Astrocyte (in vitro differentiated cells and primary cell): ENCODE results near the gene ENOX1. TPM values are rescaled to one million over a fixed set of nuclear protein-coding genes. Genes with fewer than 3 reads are reported as not detected.

Experiments
- DNase-seq: peaks from one replicate; pipeline ENCODE4 v3.0.0-alpha.2; 2010; ENCODE audit warnings: low read depth
- FAIRE-seq: peaks from 2 replicates; lab custom pipeline; 2011; peaks lifted over from hg19 to GRCh38; lab: Jason Lieb, UNC
- H2AFZ ChIP-seq: 2 replicates; pipeline ENCODE4 v1.6.0; 2012; ENCODE audit warnings: low read depth, low read length, inconsistent platforms
- H3K27ac ChIP-seq: 2 replicates; pipeline ENCODE4 v1.5.1; 2011; ENCODE audit warnings: low read depth, low read length, inconsistent platforms
- H3K27me3 ChIP-seq: 2 replicates; pipeline ENCODE4 v1.6.0; 2011; ENCODE audit warnings: low read length, inconsistent platforms; ENCODE audit not compliant: insufficient read depth
- H3K36me3 ChIP-seq: 2 replicates; pipeline ENCODE4 v1.5.1; 2011; ENCODE audit warnings: low read length, inconsistent platforms; ENCODE audit not compliant: insufficient read depth
- H3K4me1 ChIP-seq: 2 replicates; pipeline ENCODE4 v1.5.1; 2011; ENCODE audit warnings: low read length, inconsistent platforms; ENCODE audit not compliant: insufficient read depth
- H3K4me2 ChIP-seq: 2 replicates; pipeline ENCODE4 v1.6.0; 2012; ENCODE audit warnings: low read length, inconsistent platforms
- H3K4me3 ChIP-seq: 2 replicates; pipeline ENCODE4 v1.5.1; 2011; ENCODE audit warnings: low read depth, mild to moderate bottlenecking, low read length, inconsistent platforms; ENCODE audit not compliant: insufficient read depth
- H3K79me2 ChIP-seq: 2 replicates; pipeline ENCODE4 v1.6.0; 2012; ENCODE audit warnings: mild to moderate bottlenecking, low read length, inconsistent platforms; ENCODE audit not compliant: insufficient read depth
- H3K9ac ChIP-seq: 2 replicates; pipeline ENCODE4 v1.6.0; 2012; ENCODE audit warnings: mild to moderate bottlenecking, low read length, inconsistent platforms
- H3K9me3 ChIP-seq: 2 replicates; pipeline ENCODE4 v1.5.1; 2012; ENCODE audit warnings: low read depth, mild to moderate bottlenecking, low read length, inconsistent platforms; ENCODE audit not compliant: insufficient read depth
- H4K20me1 ChIP-seq: 2 replicates; pipeline ENCODE4 v1.6.0; 2012; ENCODE audit warnings: low read length, inconsistent platforms; ENCODE audit not compliant: insufficient read depth
- H3K27ac Mint-ChIP-seq: one replicate; pipeline ENCODE4 v1.8.0; 2021; ENCODE audit warnings: mild to moderate bottlenecking, mixed read lengths; ENCODE audit not compliant: unreplicated experiment
- H3K27me3 Mint-ChIP-seq: one replicate; pipeline ENCODE4 v1.8.0; 2021; ENCODE audit warnings: low read depth, mixed read lengths; ENCODE audit not compliant: unreplicated experiment
- H3K36me3 Mint-ChIP-seq: one replicate; pipeline ENCODE4 v1.8.0; 2021; ENCODE audit warnings: low read depth, mixed read lengths; ENCODE audit not compliant: unreplicated experiment
- H3K4me1 Mint-ChIP-seq: one replicate; pipeline ENCODE4 v1.8.0; 2021; ENCODE audit warnings: low read depth, mixed read lengths; ENCODE audit not compliant: unreplicated experiment
- H3K4me3 Mint-ChIP-seq: one replicate; pipeline ENCODE4 v1.8.0; 2021; ENCODE audit warnings: mild to moderate bottlenecking, moderate library complexity, mixed read lengths; ENCODE audit not compliant: unreplicated experiment
- H3K9me3 Mint-ChIP-seq: one replicate; pipeline ENCODE4 v1.8.0; 2021; ENCODE audit warnings: mild to moderate bottlenecking, mixed read lengths; ENCODE audit not compliant: unreplicated experiment
- EZH2 ChIP-seq: IDR thresholded peaks from 2 replicates; pipeline ENCODE4 v1.6.1; 2012; ENCODE audit warnings: mild to moderate bottlenecking, low read length, inconsistent platforms; ENCODE audit not compliant: insufficient read depth
- total RNA-seq: library from RNA; stranded (reverse); gene quantifications from 2 replicates; pipeline ENCODE4 v1.2.1, GENCODE V29; 2021
- TF ChIP-seq, protein P1 (sequence below): IDR thresholded peaks from 2 replicates; pipeline ENCODE4 v1.5.1; 2011; ENCODE audit warnings: low read depth, mild to moderate bottlenecking, inconsistent platforms, low read length, moderate library complexity; ENCODE audit not compliant: insufficient read depth

ENOX1 gene
- total RNA-seq, 1 donor from 2014 or later: 2.3 TPM

GRCh38 chr13:43222086-43222485, 564.7 kb downstream of the ENOX1 start:
- Mint-ChIP-seq H3K27me3 (peaks cover 13% of the 10 kb centered on the region), H3K9me3 (no peaks in the 10 kb centered on the region), H3K27ac (no peak overlapping the region), H3K4me3 (no peak overlapping the region), H3K4me1 (no peaks in the 10 kb centered on the region), H3K36me3 (no peaks in the 10 kb centered on the region)
- Histone ChIP-seq H3K27me3 (no peaks in the 10 kb centered on the region), H3K27ac (no peak overlapping the region), H3K4me3 (no peak overlapping the region), H3K4me2 (no peak overlapping the region), H3K9me3 (no peaks in the 10 kb centered on the region), H3K4me1 (no peaks in the 10 kb centered on the region), H4K20me1 (no peaks in the 10 kb centered on the region), H2AFZ (no peak overlapping the region), H3K79me2 (no peaks in the 10 kb centered on the region), H3K9ac (no peak overlapping the region), H3K36me3 (no peaks in the 10 kb centered on the region)
- TF ChIP-seq EZH2: no peak
- TF ChIP-seq, protein P1, sequence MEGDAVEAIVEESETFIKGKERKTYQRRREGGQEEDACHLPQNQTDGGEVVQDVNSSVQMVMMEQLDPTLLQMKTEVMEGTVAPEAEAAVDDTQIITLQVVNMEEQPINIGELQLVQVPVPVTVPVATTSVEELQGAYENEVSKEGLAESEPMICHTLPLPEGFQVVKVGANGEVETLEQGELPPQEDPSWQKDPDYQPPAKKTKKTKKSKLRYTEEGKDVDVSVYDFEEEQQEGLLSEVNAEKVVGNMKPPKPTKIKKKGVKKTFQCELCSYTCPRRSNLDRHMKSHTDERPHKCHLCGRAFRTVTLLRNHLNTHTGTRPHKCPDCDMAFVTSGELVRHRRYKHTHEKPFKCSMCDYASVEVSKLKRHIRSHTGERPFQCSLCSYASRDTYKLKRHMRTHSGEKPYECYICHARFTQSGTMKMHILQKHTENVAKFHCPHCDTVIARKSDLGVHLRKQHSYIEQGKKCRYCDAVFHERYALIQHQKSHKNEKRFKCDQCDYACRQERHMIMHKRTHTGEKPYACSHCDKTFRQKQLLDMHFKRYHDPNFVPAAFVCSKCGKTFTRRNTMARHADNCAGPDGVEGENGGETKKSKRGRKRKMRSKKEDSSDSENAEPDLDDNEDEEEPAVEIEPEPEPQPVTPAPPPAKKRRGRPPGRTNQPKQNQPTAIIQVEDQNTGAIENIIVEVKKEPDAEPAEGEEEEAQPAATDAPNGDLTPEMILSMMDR: no peak
- FAIRE-seq (no peak), DNase-seq (no peak)

DNA sequence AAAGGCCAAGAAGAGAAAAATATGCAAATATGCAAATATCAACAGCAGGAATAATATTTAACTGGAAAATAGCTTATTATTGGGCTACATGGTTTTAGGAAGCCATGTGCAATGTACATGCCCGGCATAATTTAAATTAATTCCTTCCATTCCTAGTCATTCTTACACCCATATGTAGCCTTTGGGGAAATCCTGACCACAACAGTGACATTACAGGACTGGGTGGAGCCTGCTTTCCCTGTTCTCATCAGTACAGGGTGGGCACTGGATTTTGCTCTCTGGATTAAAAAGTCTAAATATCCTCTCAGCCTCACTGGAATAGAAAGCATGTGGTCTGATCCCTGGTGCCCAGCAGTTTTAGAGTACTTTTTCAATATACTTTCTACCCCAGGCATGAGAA, 565.2 kb downstream of the ENOX1 start:
- H3K27ac Mint-ChIP-seq: no peak overlapping the region

GRCh38 chr13:43220873-43221595, 565.7 kb downstream of the ENOX1 start:
- peaks cover 13% of the 10 kb centered on the region for H3K27me3 Mint-ChIP-seq

More for the DNA sequence above, 565.2 kb downstream of the ENOX1 start:
- H3K36me3 Mint-ChIP-seq: no peaks in the 10 kb centered on the region
- H3K4me1 Mint-ChIP-seq: no peaks in the 10 kb centered on the region
- Histone ChIP-seq H3K9me3 (no peaks in the 10 kb centered on the region), H3K4me1 (no peaks in the 10 kb centered on the region), H2AFZ (no peak overlapping the region), H3K9ac (no peak overlapping the region), H3K27ac (no peak overlapping the region), H3K36me3 (no peaks in the 10 kb centered on the region), H3K27me3 (no peaks in the 10 kb centered on the region), H3K79me2 (no peaks in the 10 kb centered on the region), H4K20me1 (no peaks in the 10 kb centered on the region), H3K4me2 (no peak overlapping the region), H3K4me3 (no peak overlapping the region)
- no peaks in the 10 kb centered on the region for H3K9me3 Mint-ChIP-seq
- H3K27me3 Mint-ChIP-seq: peaks cover 13% of the 10 kb centered on the region
- TF ChIP-seq EZH2: no peak
- TF ChIP-seq, protein P1: no peak
- no peak overlapping the region for H3K4me3 Mint-ChIP-seq
- no peak for FAIRE-seq
- DNase-seq: no peak

More at GRCh38 chr13:43220873-43221595, 565.7 kb downstream of the ENOX1 start:
- no peak overlapping the region for H3K4me3 ChIP-seq
- no peaks in the 10 kb centered on the region for H3K79me2 ChIP-seq
- FAIRE-seq (no peak), DNase-seq (no peak)
- H3K4me3 Mint-ChIP-seq: no peak overlapping the region
- no peak overlapping the region for H2AFZ ChIP-seq
- no peaks in the 10 kb centered on the region for H3K4me1 ChIP-seq
- no peaks in the 10 kb centered on the region for H4K20me1 ChIP-seq
- H3K9me3 Mint-ChIP-seq: no peaks in the 10 kb centered on the region
- no peak overlapping the region for H3K9ac ChIP-seq
- H3K27ac Mint-ChIP-seq: no peak overlapping the region
- no peak overlapping the region for H3K27ac ChIP-seq
- H3K36me3 ChIP-seq: no peaks in the 10 kb centered on the region
- H3K36me3 Mint-ChIP-seq: no peaks in the 10 kb centered on the region
- H3K27me3 ChIP-seq: no peaks in the 10 kb centered on the region
- TF ChIP-seq, protein P1: no peak
- no peak for TF ChIP-seq EZH2
- no peaks in the 10 kb centered on the region for H3K4me1 Mint-ChIP-seq
- no peaks in the 10 kb centered on the region for H3K9me3 ChIP-seq
- H3K4me2 ChIP-seq: no peak overlapping the region
